ENCODE results near the gene COMMD3. TPM values are rescaled to one million over a fixed set of nuclear protein-coding genes. Genes with fewer than 3 reads are reported as not detected.

COMMD3 gene
- total RNA-seq, 1 experiment from 2014 or later, result 47.7 TPM

- Histone ChIP-seq H3K27me3 (no peaks in the 10 kb centered on the region), H3K36me3 (no peaks in the 10 kb centered on the region), H3K27ac (no peak overlapping the region), H3K4me1 (peaks cover 10% of the 10 kb centered on the region; the same call in 1 of the 2 replicates), H3K9me3 (replicated peaks) (no peaks in the 10 kb centered on the region), H3K4me3 (no peak overlapping the region)
- no peak for DNase-seq
These were observed 1.3 kb upstream of the COMMD3 start for GRCh38 chr10:22314852-22315251.

GRCh38 chr10:22315455-22316285 is 518 bp upstream of the COMMD3 start:
- H3K4me1 ChIP-seq, result peaks cover 12% of the 10 kb centered on the region; the same call in 1 of the 2 replicates
- H3K9me3 ChIP-seq (replicated peaks), result no peaks in the 10 kb centered on the region
- peak; percentile 55 to 62 for DNase-seq
- H3K27me3 ChIP-seq, result no peaks in the 10 kb centered on the region
- H3K36me3 ChIP-seq, result no peaks in the 10 kb centered on the region
- H3K27ac ChIP-seq, result peak overlapping the region; percentile 84
- peak overlapping the region; percentile 97 for H3K4me3 ChIP-seq

GRCh38 chr10:22317076-22317370 is 835 bp downstream of the COMMD3 start:
- 0 out of 2 replicates have a peak, but pooled peaks cover 2% of the 10 kb centered on the region for H3K36me3 ChIP-seq
- peaks cover 12% of the 10 kb centered on the region; the same call in 1 of the 2 replicates for H3K4me1 ChIP-seq
- peaks cover under 1% of the 10 kb centered on the region for H3K27me3 ChIP-seq
- H3K27ac ChIP-seq, result peak overlapping the region; percentile 84; the same call in 1 of the 2 replicates
- no peak for DNase-seq
- peak overlapping the region; percentile 97 for H3K4me3 ChIP-seq
- H3K9me3 ChIP-seq (replicated peaks), result no peaks in the 10 kb centered on the region

- no peaks in the 10 kb centered on the region for H3K9me3 ChIP-seq (replicated peaks)
- peaks cover 16% of the 10 kb centered on the region for H3K4me1 ChIP-seq
- no peak overlapping the region for H3K27ac ChIP-seq
- peak overlapping the region; percentile 97 for H3K4me3 ChIP-seq
- peaks cover 6% of the 10 kb centered on the region for H3K27me3 ChIP-seq
- H3K36me3 ChIP-seq, result 0 out of 2 replicates have a peak, but pooled peaks cover 2% of the 10 kb centered on the region
- no peak for DNase-seq
These were observed 1.8 kb downstream of the COMMD3 start for GRCh38 chr10:22317771-22318565.

GRCh38 chr10:22318772-22319171 is 2.6 kb downstream of the COMMD3 start:
- no peak for DNase-seq
- Histone ChIP-seq H3K4me1 (peaks cover 21% of the 10 kb centered on the region), H3K27me3 (peaks cover 6% of the 10 kb centered on the region), H3K27ac (no peak overlapping the region), H3K36me3 (0 out of 2 replicates have a peak, but pooled peaks cover 2% of the 10 kb centered on the region), H3K4me3 (no peak overlapping the region), H3K9me3 (replicated peaks) (no peaks in the 10 kb centered on the region)

GRCh38 chr10:22319547-22319979 is 3.4 kb downstream of the COMMD3 start:
- peaks cover 6% of the 10 kb centered on the region for H3K27me3 ChIP-seq
- H3K27ac ChIP-seq, result no peak overlapping the region
- H3K9me3 ChIP-seq (replicated peaks), result no peaks in the 10 kb centered on the region
- no peak for DNase-seq
- peaks cover 28% of the 10 kb centered on the region for H3K4me1 ChIP-seq
- 0 out of 2 replicates have a peak, but pooled peaks cover 2% of the 10 kb centered on the region for H3K36me3 ChIP-seq
- peak overlapping the region; percentile 57 for H3K4me3 ChIP-seq

- Histone ChIP-seq H3K4me1 (peaks cover 29% of the 10 kb centered on the region), H3K9me3 (replicated peaks) (no peaks in the 10 kb centered on the region), H3K4me3 (peak overlapping the region; percentile 57), H3K27me3 (peaks cover 6% of the 10 kb centered on the region), H3K36me3 (0 out of 2 replicates have a peak, but pooled peaks cover 2% of the 10 kb centered on the region), H3K27ac (no peak overlapping the region; the same call in 1 of the 2 replicates)
- DNase-seq, result peak in 1 of 2 experiments; percentile 26
These were observed 3.9 kb downstream of the COMMD3 start for GRCh38 chr10:22319980-22320558.

- DNase-seq, result peak; percentile 84 to 87
- Histone ChIP-seq H3K36me3 (0 out of 2 replicates have a peak, but pooled peaks cover 2% of the 10 kb centered on the region), H3K27me3 (peaks cover 6% of the 10 kb centered on the region), H3K4me3 (peak within 1 kb of the TSS; percentile 100), H3K4me1 (peaks cover 29% of the 10 kb centered on the region), H3K9me3 (replicated peaks) (no peaks in the 10 kb centered on the region), H3K27ac (peak within 1 kb of the TSS; percentile 90)
These were observed 4.5 kb downstream of the COMMD3 start, which contains the start of gene BMI1 for GRCh38 chr10:22320591-22321155. BMI1 (plus strand) TSS chr10:22321099; CDS start chr10:22326450, 5,351 bp downstream.

- DNase-seq, result peak; percentile 62 to 76
- H3K4me3 ChIP-seq, result peak overlapping the region; percentile 100
- peak overlapping the region; percentile 90 for H3K27ac ChIP-seq
- no peaks in the 10 kb centered on the region for H3K9me3 ChIP-seq (replicated peaks)
- peaks cover 2% of the 10 kb centered on the region; the same call in 1 of the 2 replicates for H3K36me3 ChIP-seq
- peaks cover 6% of the 10 kb centered on the region for H3K27me3 ChIP-seq
- peaks cover 29% of the 10 kb centered on the region for H3K4me1 ChIP-seq
These were observed 5.2 kb downstream of the COMMD3 start for GRCh38 chr10:22321156-22321923.

GRCh38 chr10:22321924-22322640 is 5.9 kb downstream of the COMMD3 start:
- Histone ChIP-seq H3K9me3 (replicated peaks) (no peaks in the 10 kb centered on the region), H3K27ac (no peak overlapping the region), H3K27me3 (peaks cover 6% of the 10 kb centered on the region), H3K4me1 (peaks cover 33% of the 10 kb centered on the region), H3K36me3 (peaks cover 6% of the 10 kb centered on the region), H3K4me3 (peak overlapping the region; percentile 77)
- DNase-seq, result peak in 1 of 2 experiments; percentile 45

GRCh38 chr10:22322641-22323160 is 6.5 kb downstream of the COMMD3 start:
- peaks cover 12% of the 10 kb centered on the region for H3K36me3 ChIP-seq
- no peaks in the 10 kb centered on the region for H3K9me3 ChIP-seq (replicated peaks)
- peaks cover 31% of the 10 kb centered on the region for H3K4me1 ChIP-seq
- no peak overlapping the region for H3K27ac ChIP-seq
- DNase-seq, result peak in 1 of 2 experiments; percentile 35
- peaks cover 6% of the 10 kb centered on the region for H3K27me3 ChIP-seq
- H3K4me3 ChIP-seq, result peak overlapping the region; percentile 77

- DNase-seq, result no peak
- H3K27ac ChIP-seq, result no peak overlapping the region
These were observed 7.5 kb downstream of the COMMD3 start for GRCh38 chr10:22323538-22324305.

More at GRCh38 chr10:22323538-22324305, 7.5 kb downstream of the COMMD3 start:
- Histone ChIP-seq H3K9me3 (replicated peaks) (no peaks in the 10 kb centered on the region), H3K4me1 (peaks cover 27% of the 10 kb centered on the region), H3K4me3 (no peak overlapping the region), H3K27me3 (peaks cover 6% of the 10 kb centered on the region), H3K36me3 (peaks cover 21% of the 10 kb centered on the region)
